PFSK-1 (cell line): ENCODE results near the gene TXNDC16.

Experiments
- FOXP2 ChIP-seq: optimal IDR thresholded peaks from 2 replicates; pipeline ENCODE3; 2011; ENCODE audit warnings: borderline replicate concordance, control low read depth, inconsistent platforms; ENCODE audit not compliant: insufficient read depth; ENCODE audit errors: extremely low read length, extremely low read depth
- POLR2AphosphoS5 ChIP-seq: IDR thresholded peaks from 2 replicates; pipeline ENCODE4 v1.6.1; 2012; ENCODE audit warnings: low read depth, mild to moderate bottlenecking, control low read depth, low read length, moderate library complexity
- SIN3A ChIP-seq: IDR thresholded peaks from 2 replicates; pipeline ENCODE4 v1.6.1; 2012; ENCODE audit warnings: mild to moderate bottlenecking, low read length, moderate library complexity, borderline replicate concordance; ENCODE audit not compliant: insufficient read depth
- TAF1 ChIP-seq: IDR thresholded peaks from 2 replicates; pipeline ENCODE4 v1.6.1; 2012; ENCODE audit warnings: low read length, control low read depth, borderline replicate concordance; ENCODE audit not compliant: insufficient read depth
- TF ChIP-seq, protein P1 (sequence below), 2 experiments: IDR thresholded peaks; 2 replicates each; pipeline versions ENCODE4 v1.6.1 to v1.8.0; 2011 to 2012; ENCODE audit warnings: low read depth in 2 of 2, low read length in 2 of 2, control low read depth in 1 of 2, inconsistent platforms in 1 of 2, mild to moderate bottlenecking in 1 of 2, moderate library complexity in 1 of 2; ENCODE audit not compliant: insufficient read depth in 1 of 2

DNA sequence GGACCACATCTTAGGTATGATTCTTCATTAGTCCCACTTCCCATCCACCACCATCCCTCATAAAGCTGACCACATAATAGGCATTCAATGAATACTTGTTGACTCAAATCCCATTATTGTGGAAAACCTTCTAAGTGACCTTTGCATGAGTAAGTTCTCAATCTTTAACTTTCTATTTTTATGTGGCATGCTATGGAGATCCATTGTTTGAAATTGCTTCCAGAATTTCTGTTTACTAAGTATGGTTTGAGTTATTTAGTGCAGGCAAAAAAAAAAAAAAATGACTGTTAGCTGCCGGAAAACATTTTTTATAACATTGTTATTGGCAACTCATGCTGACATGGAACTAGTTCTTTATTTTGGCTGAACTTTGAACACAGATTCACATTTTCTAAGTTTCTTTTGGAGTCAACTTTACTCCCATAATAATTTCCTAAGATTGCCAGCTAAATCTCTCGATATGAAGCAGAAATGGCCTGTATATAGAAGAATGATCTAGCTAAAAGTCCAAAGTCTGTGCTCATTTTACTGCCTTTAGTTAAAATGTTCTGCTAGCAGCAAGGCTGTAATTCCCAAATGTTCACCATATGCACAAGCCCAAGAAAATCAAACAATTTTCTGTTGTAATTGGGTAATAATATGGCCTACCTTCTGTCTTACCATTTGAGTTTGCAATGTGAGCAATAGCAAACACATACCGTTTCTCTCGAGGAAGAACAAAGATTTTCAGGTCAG, 160.3 kb downstream of the TXNDC16 start:
- no peak for TF ChIP-seq TAF1
- TF ChIP-seq POLR2AphosphoS5: no peak
- TF ChIP-seq, protein P1, sequence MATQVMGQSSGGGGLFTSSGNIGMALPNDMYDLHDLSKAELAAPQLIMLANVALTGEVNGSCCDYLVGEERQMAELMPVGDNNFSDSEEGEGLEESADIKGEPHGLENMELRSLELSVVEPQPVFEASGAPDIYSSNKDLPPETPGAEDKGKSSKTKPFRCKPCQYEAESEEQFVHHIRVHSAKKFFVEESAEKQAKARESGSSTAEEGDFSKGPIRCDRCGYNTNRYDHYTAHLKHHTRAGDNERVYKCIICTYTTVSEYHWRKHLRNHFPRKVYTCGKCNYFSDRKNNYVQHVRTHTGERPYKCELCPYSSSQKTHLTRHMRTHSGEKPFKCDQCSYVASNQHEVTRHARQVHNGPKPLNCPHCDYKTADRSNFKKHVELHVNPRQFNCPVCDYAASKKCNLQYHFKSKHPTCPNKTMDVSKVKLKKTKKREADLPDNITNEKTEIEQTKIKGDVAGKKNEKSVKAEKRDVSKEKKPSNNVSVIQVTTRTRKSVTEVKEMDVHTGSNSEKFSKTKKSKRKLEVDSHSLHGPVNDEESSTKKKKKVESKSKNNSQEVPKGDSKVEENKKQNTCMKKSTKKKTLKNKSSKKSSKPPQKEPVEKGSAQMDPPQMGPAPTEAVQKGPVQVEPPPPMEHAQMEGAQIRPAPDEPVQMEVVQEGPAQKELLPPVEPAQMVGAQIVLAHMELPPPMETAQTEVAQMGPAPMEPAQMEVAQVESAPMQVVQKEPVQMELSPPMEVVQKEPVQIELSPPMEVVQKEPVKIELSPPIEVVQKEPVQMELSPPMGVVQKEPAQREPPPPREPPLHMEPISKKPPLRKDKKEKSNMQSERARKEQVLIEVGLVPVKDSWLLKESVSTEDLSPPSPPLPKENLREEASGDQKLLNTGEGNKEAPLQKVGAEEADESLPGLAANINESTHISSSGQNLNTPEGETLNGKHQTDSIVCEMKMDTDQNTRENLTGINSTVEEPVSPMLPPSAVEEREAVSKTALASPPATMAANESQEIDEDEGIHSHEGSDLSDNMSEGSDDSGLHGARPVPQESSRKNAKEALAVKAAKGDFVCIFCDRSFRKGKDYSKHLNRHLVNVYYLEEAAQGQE (IDR thresholded peaks at IDR 0.05; ENCODE audit: insufficient read depth in 1 of 2, low read depth in 2 of 2, low read length in 2 of 2): no peak
- TF ChIP-seq SIN3A: no peak
- no peak for TF ChIP-seq FOXP2
